CD8-positive, alpha-beta memory T cell (primary cell): ENCODE data around the gene TBC1D17. TPM values are rescaled to one million over a fixed set of nuclear protein-coding genes. Genes with fewer than 3 reads are reported as not detected.

Experiments used
- CTCF ChIA-PET: fragments of 350-600 bp; sonication (Branson Sonifier 250); formaldehyde crosslinking; loops from one replicate; lab custom pipeline; 2021; ENCODE audit warnings: antibody characterized with exemption; lab: Charles Lee
- POLR2A ChIA-PET: fragments of 350-600 bp; sonication (Branson Sonifier 250); formaldehyde crosslinking; loops from one replicate; lab custom pipeline; 2021; ENCODE audit warnings: antibody characterized with exemption; lab: Charles Lee
- DNase-seq, 5 donors: peaks; one replicate each; pipeline versions ENCODE4 v3.0.0 to v3.0.0-alpha.2; 2020 to 2022; ENCODE audit warnings: mixed read lengths in 1 of 5
- H3K27ac ChIP-seq: one replicate; pipeline ENCODE4 v1.7.0; 2013; ENCODE audit warnings: low read depth, mild to moderate bottlenecking, low read length, moderate library complexity
- H3K27me3 ChIP-seq: 2 replicates; pipeline ENCODE4 v1.7.0; 2013; ENCODE audit warnings: low read length, mild to moderate bottlenecking; ENCODE audit not compliant: insufficient read depth, poor library complexity, severe bottlenecking
- H3K36me3 ChIP-seq: 2 replicates; pipeline ENCODE4 v1.7.0; 2013; ENCODE audit warnings: mild to moderate bottlenecking, low read length, moderate library complexity; ENCODE audit not compliant: insufficient read depth
- H3K4me1 ChIP-seq: 2 replicates; pipeline ENCODE4 v1.7.0; 2013; ENCODE audit warnings: mild to moderate bottlenecking, low read length, moderate library complexity; ENCODE audit not compliant: insufficient read depth
- H3K4me3 ChIP-seq: 2 replicates; pipeline ENCODE4 v1.7.0; 2013; ENCODE audit warnings: mild to moderate bottlenecking, low read length
- H3K9me3 ChIP-seq: 2 replicates; pipeline ENCODE4 v1.7.0; 2013; ENCODE audit warnings: mild to moderate bottlenecking, low read length
- H3K27ac Mint-ChIP-seq, 8 donors: one replicate each; pipeline ENCODE4 v1.8.0; 2020 to 2021; ENCODE audit warnings: mixed read lengths in 8 of 8, mild to moderate bottlenecking in 6 of 8, inconsistent platforms in 3 of 8, moderate library complexity in 3 of 8
- H3K27me3 Mint-ChIP-seq, 2 donors: one replicate each; pipeline ENCODE4 v1.8.0; 2020 to 2021; ENCODE audit warnings: mixed read lengths in 2 of 2, mild to moderate bottlenecking in 1 of 2, moderate library complexity in 1 of 2
- H3K36me3 Mint-ChIP-seq, 3 donors: one replicate each; pipeline ENCODE4 v1.8.0; 2020 to 2021; ENCODE audit warnings: mixed read lengths in 3 of 3, inconsistent platforms in 1 of 3, mild to moderate bottlenecking in 1 of 3
- H3K4me1 Mint-ChIP-seq, 3 donors: one replicate each; pipeline ENCODE4 v1.8.0; 2020 to 2021; ENCODE audit warnings: mixed read lengths in 3 of 3, inconsistent platforms in 1 of 3, mild to moderate bottlenecking in 1 of 3
- H3K4me3 Mint-ChIP-seq, 7 donors: one replicate each; pipeline ENCODE4 v1.8.0; 2020 to 2021; ENCODE audit warnings: mixed read lengths in 7 of 7, mild to moderate bottlenecking in 6 of 7, moderate library complexity in 4 of 7, inconsistent platforms in 2 of 7
- H3K9me3 Mint-ChIP-seq, 5 donors: one replicate each; pipeline ENCODE4 v1.8.0; 2020 to 2022; ENCODE audit warnings: mixed read lengths in 5 of 5, mild to moderate bottlenecking in 3 of 5, moderate library complexity in 2 of 5, inconsistent platforms in 1 of 5
- polyA plus RNA-seq: library from polyadenylated mRNA; unstranded; fragments of 300-500 nt; fragmentation: Illumina TruSeq; gene quantifications from one replicate; pipeline ENCODE4 v1.2.3, GENCODE V29; 2021
- total RNA-seq, 2 experiments: library from RNA; stranded (reverse); gene quantifications; one replicate each; pipeline ENCODE4 v1.2.3, GENCODE V29; 2021

The TBC1D17 gene
- total and polyA plus RNA-seq, 3 experiments from 2014 or later, result 16.8 to 33.5 (median 31.7) TPM

- ChIA-PET POLR2A (interaction anchor here (0.9 to 2.0 kb wide), 2 partner anchors 9 to 10 kb away, joined by 4 read pairs; no protein-coding TSS in a partner anchor), CTCF (no interaction called here)
- no peaks in the 10 kb centered on the region for H3K27me3 ChIP-seq
- Mint-ChIP-seq H3K27me3 (no peaks in the 10 kb centered on the region), H3K36me3 (peaks cover 0 to 73% (median 4%) of the 10 kb centered on the region in 3 donors), H3K9me3 (no peaks in the 10 kb centered on the region), H3K4me1 (peaks cover 3 to 19% (median 12%) of the 10 kb centered on the region in 3 donors), H3K27ac (no peak overlapping the region), H3K4me3 (no peak overlapping the region)
- H3K4me1 ChIP-seq, result no peaks in the 10 kb centered on the region
- no peak overlapping the region for H3K4me3 ChIP-seq
- no peak overlapping the region for H3K27ac ChIP-seq
- H3K9me3 ChIP-seq, result no peaks in the 10 kb centered on the region
- H3K36me3 ChIP-seq, result peaks cover 11% of the 10 kb centered on the region
- no peak for DNase-seq
Measured at GRCh38 chr19:49859682-49860335, 17.7 kb upstream of the TBC1D17 start.

GRCh38 chr19:49860336-49861102 lies 17.0 kb upstream of the TBC1D17 start:
- peaks cover 11% of the 10 kb centered on the region for H3K36me3 ChIP-seq
- no peak for DNase-seq
- CTCF ChIA-PET, result no interaction called here

GRCh38 chr19:49861107-49861506 lies 16.4 kb upstream of the TBC1D17 start:
- Mint-ChIP-seq H3K9me3 (no peaks in the 10 kb centered on the region), H3K27me3 (no peaks in the 10 kb centered on the region), H3K4me3 (no peak overlapping the region), H3K36me3 (peaks cover 0 to 68% (median 5%) of the 10 kb centered on the region in 3 donors), H3K4me1 (peaks cover 9 to 19% (median 14%) of the 10 kb centered on the region in 3 donors), H3K27ac (no peak overlapping the region)
- H3K4me3 ChIP-seq, result no peak overlapping the region
- ChIA-PET CTCF (no interaction called here), POLR2A (no interaction called here)
- peaks cover 10% of the 10 kb centered on the region for H3K4me1 ChIP-seq
- DNase-seq, result no peak
- no peak overlapping the region for H3K27ac ChIP-seq
- peaks cover 11% of the 10 kb centered on the region for H3K36me3 ChIP-seq
- no peaks in the 10 kb centered on the region for H3K9me3 ChIP-seq
- no peaks in the 10 kb centered on the region for H3K27me3 ChIP-seq

More at GRCh38 chr19:49860336-49861102, 17.0 kb upstream of the TBC1D17 start:
- Mint-ChIP-seq H3K9me3 (no peaks in the 10 kb centered on the region), H3K4me1 (peaks cover 3 to 17% (median 16%) of the 10 kb centered on the region in 3 donors), H3K4me3 (peak overlapping the region in 1 of 7 donors; percentile 69), H3K36me3 (peaks cover 0 to 69% (median 5%) of the 10 kb centered on the region in 3 donors), H3K27ac (peak overlapping the region in 1 of 8 donors; percentile 33), H3K27me3 (no peaks in the 10 kb centered on the region)
- no peaks in the 10 kb centered on the region for H3K27me3 ChIP-seq
- no peak overlapping the region for H3K4me3 ChIP-seq
- POLR2A ChIA-PET, result no interaction called here
- no peaks in the 10 kb centered on the region for H3K9me3 ChIP-seq
- no peak overlapping the region for H3K27ac ChIP-seq
- H3K4me1 ChIP-seq, result peaks cover 5% of the 10 kb centered on the region

- H3K27me3 ChIP-seq, result no peaks in the 10 kb centered on the region
- ChIA-PET POLR2A (interaction anchor here (0.6 kb wide), 1 partner anchor 43 kb away, joined by 3 read pairs; no protein-coding TSS in a partner anchor), CTCF (no interaction called here)
- Mint-ChIP-seq H3K4me3 (peak overlapping the region in 1 of 7 donors; percentile 56), H3K27ac (no peak overlapping the region), H3K27me3 (no peaks in the 10 kb centered on the region), H3K4me1 (peaks cover 14 to 26% (median 16%) of the 10 kb centered on the region in 3 donors), H3K36me3 (peaks cover 0 to 67% (median 5%) of the 10 kb centered on the region in 3 donors), H3K9me3 (no peaks in the 10 kb centered on the region)
- DNase-seq, result no peak
- peaks cover 16% of the 10 kb centered on the region for H3K4me1 ChIP-seq
- H3K9me3 ChIP-seq, result no peaks in the 10 kb centered on the region
- H3K4me3 ChIP-seq, result no peak overlapping the region
- no peak overlapping the region for H3K27ac ChIP-seq
- peaks cover 11% of the 10 kb centered on the region for H3K36me3 ChIP-seq
Measured at GRCh38 chr19:49861541-49862378, 15.7 kb upstream of the TBC1D17 start.

- H3K27me3 ChIP-seq, result no peaks in the 10 kb centered on the region
- H3K9me3 Mint-ChIP-seq, result no peaks in the 10 kb centered on the region
- peaks cover 0 to 2% of the 10 kb centered on the region in 2 donors for H3K27me3 Mint-ChIP-seq
- H3K36me3 Mint-ChIP-seq, result peaks cover 0 to 64% (median 5%) of the 10 kb centered on the region in 3 donors
- peaks cover 14 to 30% (median 22%) of the 10 kb centered on the region in 3 donors for H3K4me1 Mint-ChIP-seq
- H3K4me1 ChIP-seq, result peaks cover 20% of the 10 kb centered on the region
- no peaks in the 10 kb centered on the region for H3K9me3 ChIP-seq
- H3K4me3 Mint-ChIP-seq, result peak overlapping the region in 1 of 7 donors; percentile 64
- DNase-seq, result no peak
- ChIA-PET CTCF (no interaction called here), POLR2A (no interaction called here)
- no peak overlapping the region for H3K27ac ChIP-seq
- peak overlapping the region in 1 of 8 donors; percentile 64 for H3K27ac Mint-ChIP-seq
- H3K4me3 ChIP-seq, result no peak overlapping the region
- H3K36me3 ChIP-seq, result peaks cover 11% of the 10 kb centered on the region
Measured at GRCh38 chr19:49862391-49863253, 14.9 kb upstream of the TBC1D17 start.

GRCh38 chr19:49863254-49863934 lies 14.1 kb upstream of the TBC1D17 start:
- peak overlapping the region in 2 of 8 donors; percentile 64 to 80 for H3K27ac Mint-ChIP-seq
- CTCF ChIA-PET, result no interaction called here
- peak overlapping the region in 3 of 7 donors; percentile 23 to 67 (median 64) for H3K4me3 Mint-ChIP-seq
- POLR2A ChIA-PET, result interaction anchor here (1.1 to 1.3 kb wide), 2 partner anchors 10 to 13 kb away, joined by 5 to 9 read pairs; no protein-coding TSS in a partner anchor
- no peaks in the 10 kb centered on the region for H3K27me3 ChIP-seq
- H3K4me1 ChIP-seq, result peaks cover 27% of the 10 kb centered on the region
- peaks cover 0 to 60% (median 5%) of the 10 kb centered on the region in 3 donors for H3K36me3 Mint-ChIP-seq
- H3K9me3 Mint-ChIP-seq, result peaks cover 0 to 3% (median 0%) of the 10 kb centered on the region in 5 donors
- H3K4me1 Mint-ChIP-seq, result peaks cover 14 to 31% (median 22%) of the 10 kb centered on the region in 3 donors
- no peak overlapping the region for H3K4me3 ChIP-seq
- H3K27me3 Mint-ChIP-seq, result peaks cover 0 to 4% of the 10 kb centered on the region in 2 donors
- peaks cover 11% of the 10 kb centered on the region for H3K36me3 ChIP-seq
- no peaks in the 10 kb centered on the region for H3K9me3 ChIP-seq
- no peak for DNase-seq
- no peak overlapping the region for H3K27ac ChIP-seq
